ENCODE results near the gene FAM163B.

Gene FAM163B

GRCh38 chr9:133581011-133581410 lies 28.2 kb downstream of the FAM163B start:
- in situ Hi-C loops (cut with HindIII; ENCODE audit: low sequenced_read_pairs): no loop called here
- TF ChIP-seq, protein P1, sequence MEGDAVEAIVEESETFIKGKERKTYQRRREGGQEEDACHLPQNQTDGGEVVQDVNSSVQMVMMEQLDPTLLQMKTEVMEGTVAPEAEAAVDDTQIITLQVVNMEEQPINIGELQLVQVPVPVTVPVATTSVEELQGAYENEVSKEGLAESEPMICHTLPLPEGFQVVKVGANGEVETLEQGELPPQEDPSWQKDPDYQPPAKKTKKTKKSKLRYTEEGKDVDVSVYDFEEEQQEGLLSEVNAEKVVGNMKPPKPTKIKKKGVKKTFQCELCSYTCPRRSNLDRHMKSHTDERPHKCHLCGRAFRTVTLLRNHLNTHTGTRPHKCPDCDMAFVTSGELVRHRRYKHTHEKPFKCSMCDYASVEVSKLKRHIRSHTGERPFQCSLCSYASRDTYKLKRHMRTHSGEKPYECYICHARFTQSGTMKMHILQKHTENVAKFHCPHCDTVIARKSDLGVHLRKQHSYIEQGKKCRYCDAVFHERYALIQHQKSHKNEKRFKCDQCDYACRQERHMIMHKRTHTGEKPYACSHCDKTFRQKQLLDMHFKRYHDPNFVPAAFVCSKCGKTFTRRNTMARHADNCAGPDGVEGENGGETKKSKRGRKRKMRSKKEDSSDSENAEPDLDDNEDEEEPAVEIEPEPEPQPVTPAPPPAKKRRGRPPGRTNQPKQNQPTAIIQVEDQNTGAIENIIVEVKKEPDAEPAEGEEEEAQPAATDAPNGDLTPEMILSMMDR (IDR thresholded peaks at IDR 0.05; ENCODE audit: low read depth, low read length): no peak
- DNase-seq (ENCODE audit: low read depth, low spot score): no peak
- H3K4me3 ChIP-seq (ENCODE audit: low read depth, low read length): no peak overlapping the region

DNA sequence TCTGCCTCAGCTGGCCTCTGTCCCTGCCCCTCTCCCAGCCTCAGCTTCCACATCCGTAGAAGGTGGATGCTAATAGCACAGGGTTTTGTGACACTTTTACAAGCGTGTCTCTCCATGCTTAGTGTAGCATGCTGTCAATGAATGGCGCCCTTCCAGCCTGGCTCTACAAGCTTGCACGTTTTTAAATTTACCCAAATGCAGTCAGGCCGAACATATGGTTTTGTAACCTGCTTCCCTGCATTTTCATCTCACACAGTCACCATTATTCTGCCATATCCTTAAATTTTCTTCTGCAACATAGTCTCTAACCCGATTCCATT lies 28.8 kb downstream of the FAM163B start:
- no peak overlapping the region for H3K4me3 ChIP-seq (ENCODE audit: low read depth, low read length)

DNA sequence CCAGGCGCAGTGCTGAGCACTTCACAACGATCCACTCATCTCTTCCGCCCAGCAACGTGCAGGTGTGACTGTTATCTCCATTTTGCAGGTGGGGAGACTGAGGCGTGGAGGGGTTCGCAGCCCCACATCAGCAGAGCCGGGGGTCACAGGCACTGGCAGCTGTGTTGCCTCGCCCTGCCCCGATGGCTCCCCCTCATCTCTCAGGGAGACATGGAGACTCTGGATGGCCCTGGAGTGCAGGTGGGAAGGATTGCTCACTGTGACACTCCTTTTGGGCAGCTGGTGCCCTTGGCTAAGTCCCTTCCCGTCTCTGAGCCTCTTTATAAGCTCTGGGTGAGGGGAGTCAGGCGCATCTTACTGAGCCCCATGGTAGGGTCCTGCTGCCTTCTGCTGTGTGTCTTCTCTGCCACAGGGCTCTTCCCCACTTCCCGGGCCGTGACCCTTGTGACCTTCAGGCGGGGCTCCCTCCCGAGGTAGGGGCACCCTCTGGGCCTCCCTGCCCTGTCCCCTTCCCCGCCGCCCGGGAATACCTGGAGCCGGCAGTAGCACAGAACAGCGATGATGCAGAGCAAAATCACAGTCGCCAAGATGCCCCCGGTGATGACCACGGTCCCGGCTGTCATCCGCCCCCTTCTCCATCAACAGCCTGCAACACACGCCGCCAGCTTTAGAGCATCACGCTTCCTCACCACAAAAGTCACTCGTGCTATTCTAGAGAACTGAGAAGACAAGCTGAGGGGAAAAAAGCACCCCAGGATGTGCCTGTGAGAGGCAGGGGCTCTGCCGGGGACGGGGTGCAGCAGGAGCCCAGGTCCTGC lies 29.4 kb downstream of the FAM163B start:
- TF ChIP-seq, protein P1 (IDR thresholded peaks at IDR 0.05; ENCODE audit: low read depth, low read length): no peak
- in situ Hi-C loops (cut with HindIII; ENCODE audit: low sequenced_read_pairs): no loop called here
- no peak for DNase-seq (ENCODE audit: low read depth, low spot score)
- no peak overlapping the region for H3K4me3 ChIP-seq (ENCODE audit: low read depth, low read length)

More for the DNA sequence above, 28.8 kb downstream of the FAM163B start:
- in situ Hi-C loops (cut with HindIII; ENCODE audit: low sequenced_read_pairs): no loop called here
- DNase-seq (ENCODE audit: low read depth, low spot score): no peak
- TF ChIP-seq, protein P1 (IDR thresholded peaks at IDR 0.05; ENCODE audit: low read depth, low read length): no peak

- TF ChIP-seq, protein P1 (IDR thresholded peaks at IDR 0.05; ENCODE audit: low read depth, low read length): no peak
- in situ Hi-C loops (cut with HindIII; ENCODE audit: low sequenced_read_pairs): no loop called here
- no peak for DNase-seq (ENCODE audit: low read depth, low spot score)
- H3K4me3 ChIP-seq (ENCODE audit: low read depth, low read length): no peak overlapping the region
Measured at GRCh38 chr9:133578524-133579441, 30.4 kb downstream of the FAM163B start.

DNA sequence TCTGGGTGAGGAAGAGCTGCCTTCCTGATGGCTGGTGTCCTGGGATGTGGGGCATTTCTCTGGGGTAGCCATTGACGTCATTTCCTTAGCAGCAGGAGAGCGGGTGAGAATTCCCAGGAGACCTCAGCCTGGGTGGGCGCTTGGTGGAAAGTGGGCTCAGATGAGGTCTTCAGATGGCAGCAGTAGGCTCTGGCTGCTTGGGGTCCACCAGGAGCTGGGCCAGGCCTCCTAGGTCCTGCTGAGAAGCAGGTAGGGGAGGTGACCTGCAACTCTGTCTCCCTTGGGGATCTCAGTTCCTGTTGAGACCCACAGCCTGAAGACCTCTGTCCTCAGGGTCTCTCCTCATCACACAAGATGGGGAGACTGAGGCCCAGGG lies 31.5 kb downstream of the FAM163B start:
- no peak for DNase-seq (ENCODE audit: low read depth, low spot score)
- in situ Hi-C loops (cut with HindIII; ENCODE audit: low sequenced_read_pairs): no loop called here
- no peak overlapping the region for H3K4me3 ChIP-seq (ENCODE audit: low read depth, low read length)
- TF ChIP-seq, protein P1 (IDR thresholded peaks at IDR 0.05; ENCODE audit: low read depth, low read length): no peak

DNA sequence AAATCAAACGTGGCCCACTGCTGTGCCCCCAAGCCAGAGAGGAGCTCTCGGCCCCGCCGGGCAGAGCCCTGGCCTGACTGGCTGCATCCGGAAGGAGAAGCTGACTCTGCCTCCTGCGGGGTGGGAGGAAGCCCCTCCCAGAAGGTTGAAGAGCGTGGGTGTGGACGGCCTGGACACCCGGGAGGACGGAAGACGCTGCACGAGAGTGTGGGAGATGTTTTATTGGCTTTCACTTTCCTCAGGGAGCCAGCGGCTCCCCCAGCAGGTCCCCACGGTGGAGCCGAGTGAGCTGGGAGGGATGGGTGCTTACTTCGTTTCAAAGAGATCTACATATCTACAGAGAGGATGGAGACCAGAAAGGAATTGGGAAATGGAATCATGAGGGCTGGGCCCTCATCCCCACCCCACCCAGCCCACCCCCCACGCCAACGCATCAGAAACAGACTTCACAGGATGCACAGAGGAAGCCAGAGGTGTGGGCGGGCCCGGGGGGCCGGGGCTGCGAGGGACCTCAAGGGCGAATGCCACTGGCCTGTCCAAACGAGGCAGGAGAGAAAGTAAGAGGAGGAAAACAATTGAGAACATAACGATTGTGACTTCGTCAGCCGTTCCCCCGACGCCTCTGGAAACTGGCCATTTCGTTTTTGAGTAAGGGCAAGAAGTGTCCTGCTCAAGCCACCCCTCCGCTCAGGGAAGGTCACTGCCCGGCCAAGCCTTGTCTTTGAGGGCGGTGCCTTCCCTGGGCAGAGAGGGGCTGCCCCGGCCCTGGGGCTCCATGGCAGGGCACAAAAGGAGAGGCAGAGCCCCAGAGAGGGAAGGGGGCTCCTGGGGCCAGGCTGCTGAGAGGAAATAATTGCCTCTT lies 32.1 kb downstream of the FAM163B start:
- in situ Hi-C loops (cut with HindIII; ENCODE audit: low sequenced_read_pairs): no loop called here
- no peak overlapping the region for H3K4me3 ChIP-seq (ENCODE audit: low read depth, low read length)
- no peak for DNase-seq (ENCODE audit: low read depth, low spot score)
- TF ChIP-seq, protein P1 (IDR thresholded peaks at IDR 0.05; ENCODE audit: low read depth, low read length): no peak
